ENCODE data around the gene LYRM4. TPM values are rescaled to one million over a fixed set of nuclear protein-coding genes. Genes with fewer than 3 reads are reported as not detected.

The LYRM4 gene
- total RNA-seq, 6 experiments from 2014 or later = 5.7 to 11.5 (median 8.5) TPM

DNA sequence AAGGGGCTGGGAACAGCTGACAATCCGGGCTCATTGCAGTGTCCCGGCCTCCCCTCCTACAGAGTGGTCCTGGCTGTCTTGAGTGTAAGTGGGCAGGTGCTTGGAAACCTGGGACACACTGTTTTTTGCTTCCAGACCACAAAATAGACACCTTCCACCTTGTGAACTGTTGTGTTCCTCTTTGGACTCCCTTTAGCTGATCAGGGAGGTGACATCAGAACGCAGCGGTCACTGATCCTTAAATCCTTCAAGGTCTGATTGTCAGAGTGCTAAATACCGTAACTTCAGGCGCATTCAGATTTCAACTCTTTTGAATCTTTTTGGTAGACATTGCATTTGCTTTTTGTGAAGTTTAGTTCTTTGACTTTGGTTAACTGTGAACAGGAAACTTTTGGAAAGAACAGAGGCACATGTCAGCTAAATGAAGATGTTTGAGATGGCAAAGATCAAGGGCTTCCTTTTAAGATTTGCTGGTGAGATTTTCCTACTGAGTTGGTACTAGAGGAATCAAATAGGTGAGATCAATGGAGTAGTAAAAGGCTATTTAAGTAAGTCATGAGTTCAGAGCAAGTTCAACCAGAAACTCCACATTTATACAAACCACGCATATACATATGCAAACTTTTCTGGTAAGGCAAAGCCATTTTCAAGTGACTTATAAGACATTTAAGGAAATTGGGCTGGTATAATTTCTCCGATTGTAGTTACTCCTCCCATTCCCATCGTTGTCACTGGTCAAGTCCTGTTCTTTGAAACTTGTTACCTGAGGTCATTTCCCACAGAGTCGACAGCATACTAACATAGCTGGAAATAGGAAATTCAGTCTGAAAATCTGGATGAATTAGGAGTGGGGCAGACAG is 169.3 kb downstream of the LYRM4 start:
- TF ChIP-seq POLR2A (IDR thresholded peaks at IDR 0.05) = no peak
- TF ChIP-seq, protein P1, sequence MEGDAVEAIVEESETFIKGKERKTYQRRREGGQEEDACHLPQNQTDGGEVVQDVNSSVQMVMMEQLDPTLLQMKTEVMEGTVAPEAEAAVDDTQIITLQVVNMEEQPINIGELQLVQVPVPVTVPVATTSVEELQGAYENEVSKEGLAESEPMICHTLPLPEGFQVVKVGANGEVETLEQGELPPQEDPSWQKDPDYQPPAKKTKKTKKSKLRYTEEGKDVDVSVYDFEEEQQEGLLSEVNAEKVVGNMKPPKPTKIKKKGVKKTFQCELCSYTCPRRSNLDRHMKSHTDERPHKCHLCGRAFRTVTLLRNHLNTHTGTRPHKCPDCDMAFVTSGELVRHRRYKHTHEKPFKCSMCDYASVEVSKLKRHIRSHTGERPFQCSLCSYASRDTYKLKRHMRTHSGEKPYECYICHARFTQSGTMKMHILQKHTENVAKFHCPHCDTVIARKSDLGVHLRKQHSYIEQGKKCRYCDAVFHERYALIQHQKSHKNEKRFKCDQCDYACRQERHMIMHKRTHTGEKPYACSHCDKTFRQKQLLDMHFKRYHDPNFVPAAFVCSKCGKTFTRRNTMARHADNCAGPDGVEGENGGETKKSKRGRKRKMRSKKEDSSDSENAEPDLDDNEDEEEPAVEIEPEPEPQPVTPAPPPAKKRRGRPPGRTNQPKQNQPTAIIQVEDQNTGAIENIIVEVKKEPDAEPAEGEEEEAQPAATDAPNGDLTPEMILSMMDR (IDR thresholded peaks at IDR 0.05) = no peak
- Histone ChIP-seq H3K27me3 (no peaks in the 10 kb centered on the region), H3K9me3 (no peaks in the 10 kb centered on the region), H3K4me1 (no peaks in the 10 kb centered on the region), H3K27ac (no peak overlapping the region), H3K4me3 (no peak overlapping the region), H3K36me3 (no peaks in the 10 kb centered on the region)
- DNase-seq = no peak
- intact Hi-C loops (cut with DNase I) = no loop called here
- 85% methylated on average over 8 of the region's 10 CpGs for WGBS (ENCODE audit: insufficient coverage, low coverage, low lambda C conversion rate, missing lambda C conversion rate)
- ATAC-seq = no peak

DNA sequence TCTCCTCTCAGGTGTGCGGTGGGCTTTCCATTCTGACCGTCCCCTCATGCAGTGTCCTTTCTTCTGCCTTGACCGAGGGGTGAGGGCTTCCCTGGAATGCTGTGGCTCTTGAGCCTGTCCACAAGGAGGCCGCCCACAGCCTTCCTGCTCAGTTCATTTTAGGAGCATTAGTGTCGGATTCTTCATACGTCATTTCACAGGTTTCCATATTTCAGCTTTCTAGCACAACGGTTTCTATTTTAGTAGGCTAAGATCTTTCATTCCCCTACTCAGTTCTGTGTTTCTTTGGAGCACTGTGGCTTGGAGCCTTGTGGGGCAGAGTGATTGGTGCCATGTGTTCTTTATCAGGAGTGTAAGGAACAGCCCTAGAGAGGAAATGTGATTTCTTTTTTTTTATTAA is 170.1 kb downstream of the LYRM4 start:
- Histone ChIP-seq H3K4me3 (no peak overlapping the region), H3K9me3 (no peaks in the 10 kb centered on the region), H3K36me3 (no peaks in the 10 kb centered on the region), H3K4me1 (no peaks in the 10 kb centered on the region), H3K27ac (no peak overlapping the region), H3K27me3 (no peaks in the 10 kb centered on the region)
- WGBS (ENCODE audit: insufficient coverage, low coverage, low lambda C conversion rate, missing lambda C conversion rate) = 84% methylated on average over 5 of the region's 7 CpGs
- ATAC-seq (no peak), DNase-seq (no peak)
- intact Hi-C loops (cut with DNase I) = no loop called here
- no peak for TF ChIP-seq POLR2A (IDR thresholded peaks at IDR 0.05)
- TF ChIP-seq, protein P1 (IDR thresholded peaks at IDR 0.05) = no peak

DNA sequence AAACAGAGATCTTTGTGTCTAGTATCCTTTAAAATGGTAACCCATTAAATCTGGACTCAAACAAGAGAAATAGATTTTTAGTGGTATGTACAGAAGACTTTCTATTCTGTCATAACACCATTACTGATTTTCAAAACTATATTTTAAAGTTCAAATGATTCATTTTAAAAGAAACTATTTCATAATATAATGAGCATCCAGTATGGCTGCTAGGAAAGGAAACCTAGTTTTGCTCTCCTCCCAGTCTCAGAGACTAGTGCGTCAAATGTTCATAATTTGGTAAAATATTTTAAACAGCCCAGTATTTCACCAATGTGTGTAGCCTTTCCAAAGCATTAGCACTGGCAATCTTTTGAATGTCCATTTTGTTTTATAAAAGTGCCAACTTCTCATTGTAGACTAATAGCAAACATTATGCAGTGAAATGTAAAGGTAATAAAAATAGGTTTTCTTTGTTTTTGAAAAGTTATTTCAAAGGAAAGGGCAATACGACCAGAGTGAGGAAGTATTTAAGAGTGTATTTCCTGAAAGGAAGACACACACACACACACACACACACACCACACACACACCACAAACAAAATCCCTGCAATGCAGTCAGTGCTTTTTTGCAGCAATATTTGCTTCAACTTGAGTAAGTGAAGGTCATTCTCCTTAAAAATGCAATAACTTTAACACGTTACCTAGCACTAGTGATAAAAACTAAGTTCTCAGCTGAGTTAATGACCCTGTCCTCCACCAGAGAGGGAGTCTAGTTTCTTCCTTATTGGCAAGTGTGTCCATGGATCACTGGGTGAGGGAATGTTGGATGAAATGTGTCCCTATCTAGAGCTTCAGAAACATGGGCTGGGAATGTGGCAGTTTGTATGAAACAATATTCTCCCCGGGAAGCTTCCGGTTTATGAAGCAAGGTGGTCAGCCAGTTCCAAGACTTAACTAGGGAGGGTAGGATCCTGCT is 171.0 kb downstream of the LYRM4 start:
- Histone ChIP-seq H3K4me1 (no peaks in the 10 kb centered on the region), H3K4me3 (no peak overlapping the region), H3K27me3 (no peaks in the 10 kb centered on the region), H3K36me3 (no peaks in the 10 kb centered on the region), H3K27ac (no peak overlapping the region), H3K9me3 (no peaks in the 10 kb centered on the region)
- intact Hi-C loops (cut with DNase I) = no loop called here
- WGBS (ENCODE audit: insufficient coverage, low coverage, low lambda C conversion rate, missing lambda C conversion rate) = 51% methylated on average over 5 of the region's 5 CpGs
- ATAC-seq = no peak
- TF ChIP-seq POLR2A (IDR thresholded peaks at IDR 0.05) = no peak
- TF ChIP-seq, protein P1 (IDR thresholded peaks at IDR 0.05) = no peak
- no peak for DNase-seq

DNA sequence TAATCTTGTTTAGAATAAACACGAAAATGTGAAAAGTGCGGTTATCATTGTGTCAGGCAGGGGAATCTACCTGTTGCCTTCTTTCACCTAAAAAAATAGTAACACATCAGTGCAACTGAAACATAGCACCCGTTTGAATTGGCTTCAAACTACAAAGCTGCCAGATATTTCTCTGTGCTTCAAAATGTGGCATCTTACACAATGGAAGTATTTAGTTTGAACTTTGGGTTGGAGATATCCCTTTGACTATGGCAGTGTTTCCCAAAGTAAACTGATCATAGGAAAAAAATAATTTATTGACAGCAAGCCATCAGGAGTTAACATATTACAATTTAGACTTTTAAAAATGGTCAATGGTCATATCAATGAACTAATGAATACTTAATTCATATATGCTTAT is 172.0 kb downstream of the LYRM4 start:
- WGBS (ENCODE audit: insufficient coverage, low coverage, low lambda C conversion rate, missing lambda C conversion rate) = 66% methylated on average over 3 of the region's 3 CpGs
- intact Hi-C loops (cut with DNase I) = no loop called here
- no peak for DNase-seq
- no peak for ATAC-seq
- Histone ChIP-seq H3K4me3 (no peak overlapping the region), H3K27ac (no peak overlapping the region), H3K36me3 (no peaks in the 10 kb centered on the region), H3K9me3 (no peaks in the 10 kb centered on the region), H3K4me1 (no peaks in the 10 kb centered on the region), H3K27me3 (no peaks in the 10 kb centered on the region)
- no peak for TF ChIP-seq POLR2A (IDR thresholded peaks at IDR 0.05)
- TF ChIP-seq, protein P1 (IDR thresholded peaks at IDR 0.05) = no peak

Data from right lobe of liver (tissue), 6 donors.